HEK293 (cell line): ENCODE data around the gene PHACTR1.

Experiments
- CTCF ChIA-PET: fragments of 350-600 bp; formaldehyde crosslinking; extraction: SDS; loops from one replicate; lab custom pipeline; 2021; ENCODE audit warnings: antibody characterized with exemption; lab: Yijun Ruan, JAX
- POLR2A ChIA-PET: fragments of 300-600 bp; formaldehyde crosslinking; extraction: SDS; loops from one replicate; lab custom pipeline; 2020; ENCODE audit warnings: antibody characterized with exemption, inconsistent platforms; lab: Yijun Ruan, JAX
- H3K27ac ChIP-seq: fragments of 200-500 bp; sonication (Bioruptor generic); 2 replicates; pipeline ENCODE4 v1.5.1; 2014; ENCODE audit warnings: low read depth, low read length, control low read depth, inconsistent platforms; ENCODE audit errors: extremely low read depth
- H3K36me3 ChIP-seq, 2 experiments: fragments of 200-500 bp in 1 of 2; sonication (Bioruptor generic) in 1 of 2; 1 replicate in 1 of 2; 2 replicates in 1 of 2; pipeline ENCODE4 v1.5.1; 2014 to 2017; ENCODE audit warnings: inconsistent platforms in 2 of 2, low read length in 2 of 2; ENCODE audit not compliant: control insufficient read depth in 2 of 2, insufficient read depth in 1 of 2
- H3K4me1 ChIP-seq: fragments of 200-500 bp; sonication (Bioruptor generic); 2 replicates; pipeline ENCODE4 v1.5.1; 2014; ENCODE audit warnings: mild to moderate bottlenecking, low read length, inconsistent platforms; ENCODE audit not compliant: control insufficient read depth, insufficient read depth
- H3K4me3 ChIP-seq: 2 replicates; pipeline ENCODE4 v1.5.1; 2011; ENCODE audit warnings: low read depth, mild to moderate bottlenecking, control low read depth, low read length, moderate library complexity
- H3K9me3 ChIP-seq: fragments of 200-500 bp; sonication (Bioruptor generic); 2 replicates; pipeline ENCODE4 v1.5.1; 2014; ENCODE audit warnings: low read depth, low read length, inconsistent platforms; ENCODE audit not compliant: control insufficient read depth, insufficient read depth
- BCL11A ChIP-seq: fragments of 450-650 bp; formaldehyde crosslinking; IDR thresholded peaks from 2 replicates; pipeline ENCODE4 v1.5.1; 2016; ENCODE audit warnings: low read depth, missing biosample characterization, missing genetic modification characterization
- BCL11B ChIP-seq: fragments of 450-650 bp; formaldehyde crosslinking; IDR thresholded peaks from 2 replicates; pipeline ENCODE4 v1.5.1; 2016; ENCODE audit warnings: low read depth, missing biosample characterization, missing genetic modification characterization
- HOXA7 ChIP-seq: sonication (generic); formaldehyde crosslinking; IDR thresholded peaks from 2 replicates; pipeline ENCODE4 v1.8.1; 2022; ENCODE audit warnings: missing genetic modification reagents, borderline replicate concordance
- KLF1 ChIP-seq: fragments of 450-650 bp; formaldehyde crosslinking; IDR thresholded peaks from 2 replicates; pipeline ENCODE4 v1.5.1; 2016; ENCODE audit warnings: missing biosample characterization, missing genetic modification characterization
- KLF16 ChIP-seq: fragments of 450-650 bp; formaldehyde crosslinking; IDR thresholded peaks from 2 replicates; pipeline ENCODE4 v1.5.1; 2017; ENCODE audit warnings: missing biosample characterization, missing genetic modification characterization
- KLF7 ChIP-seq: fragments of 450-650 bp; formaldehyde crosslinking; IDR thresholded peaks from 2 replicates; pipeline ENCODE4 v1.5.1; 2016; ENCODE audit warnings: missing biosample characterization, missing genetic modification characterization, borderline replicate concordance
- SCRT1 ChIP-seq: fragments of 450-650 bp; formaldehyde crosslinking; IDR thresholded peaks from 2 replicates; pipeline ENCODE4 v1.5.1; 2016; ENCODE audit warnings: missing biosample characterization, missing genetic modification characterization, borderline replicate concordance
- SCRT2 ChIP-seq: fragments of 450-650 bp; formaldehyde crosslinking; IDR thresholded peaks from 2 replicates; pipeline ENCODE4 v1.5.1; 2016; ENCODE audit warnings: missing biosample characterization, missing genetic modification characterization
- ZNF138 ChIP-seq: fragments of 450-650 bp; formaldehyde crosslinking; IDR thresholded peaks from 2 replicates; pipeline ENCODE4 v1.5.1; 2016; ENCODE audit warnings: missing biosample characterization, missing genetic modification characterization, borderline replicate concordance
- ZNF146 ChIP-seq: fragments of 450-650 bp; formaldehyde crosslinking; IDR thresholded peaks from 2 replicates; pipeline ENCODE4 v1.5.1; 2016; ENCODE audit warnings: missing biosample characterization, missing genetic modification characterization
- ZNF221 ChIP-seq: fragments of 450-650 bp; formaldehyde crosslinking; IDR thresholded peaks from 2 replicates; pipeline ENCODE4 v1.5.1; 2017; ENCODE audit warnings: missing biosample characterization, missing genetic modification characterization, borderline replicate concordance
- ZNF223 ChIP-seq: fragments of 450-650 bp; formaldehyde crosslinking; IDR thresholded peaks from 2 replicates; pipeline ENCODE4 v1.5.1; 2016; ENCODE audit warnings: missing biosample characterization, missing genetic modification characterization
- ZNF292 ChIP-seq: fragments of 450-650 bp; formaldehyde crosslinking; IDR thresholded peaks from 2 replicates; pipeline ENCODE4 v1.5.1; 2016; ENCODE audit warnings: low read depth, missing biosample characterization, missing genetic modification characterization, borderline replicate concordance
- ZNF416 ChIP-seq: fragments of 450-650 bp; formaldehyde crosslinking; IDR thresholded peaks from 2 replicates; pipeline ENCODE4 v1.5.1; 2016; ENCODE audit warnings: missing biosample characterization, missing genetic modification characterization
- ZNF488 ChIP-seq: fragments of 450-650 bp; formaldehyde crosslinking; IDR thresholded peaks from 2 replicates; pipeline ENCODE4 v1.5.1; 2016; ENCODE audit warnings: missing biosample characterization, missing genetic modification characterization
- ZNF530 ChIP-seq: fragments of 450-650 bp; formaldehyde crosslinking; IDR thresholded peaks from 2 replicates; pipeline ENCODE4 v1.5.1; 2016; ENCODE audit warnings: low read depth, missing biosample characterization, missing genetic modification characterization
- TF ChIP-seq, protein P1 (sequence below): fragments of 450-650 bp; formaldehyde crosslinking; IDR thresholded peaks from 2 replicates; pipeline ENCODE4 v1.5.1; 2016; ENCODE audit warnings: missing biosample characterization, missing genetic modification characterization
- TF ChIP-seq, protein P2 (sequence below): fragments of 450-650 bp; formaldehyde crosslinking; IDR thresholded peaks from 2 replicates; pipeline ENCODE4 v1.5.1; 2016; ENCODE audit warnings: missing biosample characterization, missing genetic modification characterization, low read depth
- TF ChIP-seq, protein P3 (sequence below): fragments of 450-650 bp; formaldehyde crosslinking; IDR thresholded peaks from 2 replicates; pipeline ENCODE4 v1.5.1; 2016; ENCODE audit warnings: missing biosample characterization, missing genetic modification characterization

PHACTR1 gene

DNA sequence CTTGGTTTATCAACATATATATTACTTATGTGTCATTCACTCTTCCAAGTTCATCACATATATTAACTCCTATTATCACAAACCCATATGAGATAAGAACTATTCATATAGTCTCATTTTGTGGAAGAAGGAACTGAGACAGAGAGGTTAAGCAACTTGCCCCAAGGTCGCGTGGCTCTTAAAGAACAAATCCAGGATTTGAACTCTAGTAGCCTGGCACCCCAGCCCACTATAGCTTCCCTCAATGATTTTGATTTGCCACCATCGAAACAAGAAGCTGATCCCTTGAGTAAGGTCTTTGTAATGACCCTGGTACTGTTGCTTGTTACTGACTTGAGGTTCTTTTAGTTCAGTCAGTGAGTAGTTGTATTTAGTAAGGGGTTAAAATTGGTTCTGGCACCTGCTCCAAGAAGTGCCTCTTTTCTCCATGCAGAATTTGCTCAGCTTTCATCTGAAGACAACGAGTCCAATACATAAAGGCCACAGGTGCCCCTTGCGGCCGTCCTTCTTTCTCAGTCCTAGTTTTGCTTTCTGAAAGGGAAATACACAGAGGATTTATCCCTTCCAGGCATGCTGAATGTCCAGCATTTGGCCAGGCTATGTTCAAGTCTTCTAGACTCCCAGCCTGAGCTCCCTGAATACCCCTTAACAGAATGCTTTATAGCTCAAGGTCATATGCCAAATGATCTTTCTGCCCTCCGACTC is 358.7 kb downstream of the PHACTR1 start:
- H3K4me3 ChIP-seq, result no peak overlapping the region
- no peak overlapping the region for H3K27ac ChIP-seq
- CTCF ChIA-PET, result interaction anchor here (0.6 to 1.3 kb wide), 5 partner anchors 15 to 800 kb away, joined by 3 to 5 read pairs (median 4); no protein-coding TSS in a partner anchor
- H3K36me3 ChIP-seq, result no peaks in the 10 kb centered on the region
- H3K9me3 ChIP-seq, result no peaks in the 10 kb centered on the region
- no peak for TF ChIP-seq ZNF146 (tag by site-specific recombination)
- TF ChIP-seq SCRT2 (tag by site-specific recombination), result 0 out of 2 replicates have a peak, but pooled peaks have one; percentile 1
- TF ChIP-seq, protein P1, sequence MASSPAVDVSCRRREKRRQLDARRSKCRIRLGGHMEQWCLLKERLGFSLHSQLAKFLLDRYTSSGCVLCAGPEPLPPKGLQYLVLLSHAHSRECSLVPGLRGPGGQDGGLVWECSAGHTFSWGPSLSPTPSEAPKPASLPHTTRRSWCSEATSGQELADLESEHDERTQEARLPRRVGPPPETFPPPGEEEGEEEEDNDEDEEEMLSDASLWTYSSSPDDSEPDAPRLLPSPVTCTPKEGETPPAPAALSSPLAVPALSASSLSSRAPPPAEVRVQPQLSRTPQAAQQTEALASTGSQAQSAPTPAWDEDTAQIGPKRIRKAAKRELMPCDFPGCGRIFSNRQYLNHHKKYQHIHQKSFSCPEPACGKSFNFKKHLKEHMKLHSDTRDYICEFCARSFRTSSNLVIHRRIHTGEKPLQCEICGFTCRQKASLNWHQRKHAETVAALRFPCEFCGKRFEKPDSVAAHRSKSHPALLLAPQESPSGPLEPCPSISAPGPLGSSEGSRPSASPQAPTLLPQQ (tag by site-specific recombination), result no peak
- TF ChIP-seq, all 188 proteins: peak for 1
- H3K4me1 ChIP-seq, result no peaks in the 10 kb centered on the region
- POLR2A ChIA-PET, result no interaction called here

GRCh38 chr6:13076575-13076974 is 360.0 kb downstream of the PHACTR1 start:
- TF ChIP-seq ZNF223 (tag by site-specific recombination) (no peak), ZNF292 (no peak), ZNF530 (tag by site-specific recombination) (no peak), BCL11A (tag by site-specific recombination) (no peak), KLF7 (tag by site-specific recombination) (no peak), SCRT1 (tag by site-specific recombination) (no peak), BCL11B (tag by site-specific recombination) (no peak), ZNF488 (no peak), ZNF138 (no peak), ZNF416 (tag by site-specific recombination) (no peak), KLF16 (tag by site-specific recombination) (no peak), HOXA7 (CRISPR knock-in tag) (no peak), KLF1 (tag by site-specific recombination) (no peak), ZNF221 (tag by site-specific recombination) (no peak)
- TF ChIP-seq, protein P2, sequence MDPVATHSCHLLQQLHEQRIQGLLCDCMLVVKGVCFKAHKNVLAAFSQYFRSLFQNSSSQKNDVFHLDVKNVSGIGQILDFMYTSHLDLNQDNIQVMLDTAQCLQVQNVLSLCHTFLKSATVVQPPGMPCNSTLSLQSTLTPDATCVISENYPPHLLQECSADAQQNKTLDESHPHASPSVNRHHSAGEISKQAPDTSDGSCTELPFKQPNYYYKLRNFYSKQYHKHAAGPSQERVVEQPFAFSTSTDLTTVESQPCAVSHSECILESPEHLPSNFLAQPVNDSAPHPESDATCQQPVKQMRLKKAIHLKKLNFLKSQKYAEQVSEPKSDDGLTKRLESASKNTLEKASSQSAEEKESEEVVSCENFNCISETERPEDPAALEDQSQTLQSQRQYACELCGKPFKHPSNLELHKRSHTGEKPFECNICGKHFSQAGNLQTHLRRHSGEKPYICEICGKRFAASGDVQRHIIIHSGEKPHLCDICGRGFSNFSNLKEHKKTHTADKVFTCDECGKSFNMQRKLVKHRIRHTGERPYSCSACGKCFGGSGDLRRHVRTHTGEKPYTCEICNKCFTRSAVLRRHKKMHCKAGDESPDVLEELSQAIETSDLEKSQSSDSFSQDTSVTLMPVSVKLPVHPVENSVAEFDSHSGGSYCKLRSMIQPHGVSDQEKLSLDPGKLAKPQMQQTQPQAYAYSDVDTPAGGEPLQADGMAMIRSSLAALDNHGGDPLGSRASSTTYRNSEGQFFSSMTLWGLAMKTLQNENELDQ (tag by site-specific recombination), result no peak
- TF ChIP-seq, protein P3, sequence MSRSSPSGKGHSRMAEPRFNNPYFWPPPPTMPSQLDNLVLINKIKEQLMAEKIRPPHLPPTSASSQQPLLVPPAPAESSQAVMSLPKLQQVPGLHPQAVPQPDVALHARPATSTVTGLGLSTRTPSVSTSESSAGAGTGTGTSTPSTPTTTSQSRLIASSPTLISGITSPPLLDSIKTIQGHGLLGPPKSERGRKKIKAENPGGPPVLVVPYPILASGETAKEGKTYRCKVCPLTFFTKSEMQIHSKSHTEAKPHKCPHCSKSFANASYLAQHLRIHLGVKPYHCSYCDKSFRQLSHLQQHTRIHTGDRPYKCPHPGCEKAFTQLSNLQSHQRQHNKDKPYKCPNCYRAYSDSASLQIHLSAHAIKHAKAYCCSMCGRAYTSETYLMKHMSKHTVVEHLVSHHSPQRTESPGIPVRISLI, result no peak
- H3K27ac ChIP-seq, result no peak overlapping the region
- H3K9me3 ChIP-seq, result no peaks in the 10 kb centered on the region
- ChIA-PET POLR2A (no interaction called here), CTCF (interaction anchor here (0.9 kb wide), 1 partner anchor 169 kb away, joined by 3 read pairs; no protein-coding TSS in a partner anchor)
- H3K36me3 ChIP-seq, result no peaks in the 10 kb centered on the region
- no peak overlapping the region for H3K4me3 ChIP-seq
- no peaks in the 10 kb centered on the region for H3K4me1 ChIP-seq
